22Rv1 (cell line): Measurements from ENCODE around the gene TPST2.

Experiments
- CTCF ChIP-seq: fragments of 450-650 bp; IDR thresholded peaks from 2 replicates; pipeline ENCODE4 v1.5.1; 2017; ENCODE audit warnings: mild to moderate bottlenecking
- ZFX ChIP-seq: fragments of 450-650 bp; IDR thresholded peaks from 2 replicates; pipeline ENCODE4 v1.6.1; 2017; ENCODE audit warnings: antibody characterized with exemption, borderline replicate concordance

DNA sequence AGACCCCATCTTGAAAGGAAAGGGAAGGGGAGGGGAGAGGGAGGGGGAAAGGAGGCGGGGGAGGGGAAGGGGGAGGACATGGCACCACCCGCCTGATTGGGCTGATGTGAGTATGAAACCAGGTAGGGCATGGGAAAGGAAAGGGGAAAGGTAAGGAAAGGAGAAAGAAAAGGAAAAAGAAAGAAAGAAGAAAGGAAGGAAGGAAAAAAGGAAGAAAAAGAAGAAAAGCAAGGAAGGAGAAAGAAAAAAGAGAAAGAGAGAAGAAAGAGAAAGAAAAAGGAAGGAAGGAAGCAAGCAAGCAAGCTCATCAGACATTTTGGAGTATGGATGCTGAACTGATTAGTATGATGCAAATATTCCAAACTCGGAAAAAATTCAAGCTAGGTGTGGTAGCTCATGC, 41.6 kb downstream of the TPST2 start:
- TF ChIP-seq CTCF (no peak), ZFX (no peak)
